K562 (cell line): ENCODE data around the gene ATXN7L1. TPM values are rescaled to one million over a fixed set of nuclear protein-coding genes. Genes with fewer than 3 reads are reported as not detected.

Experiments
- ATAC-seq: fragments of 200-7000 bp; cut with Tn5 transposase; 3 replicates; pipeline ENCODE4 v1.9.1; 2020; ENCODE audit warnings: moderate library complexity
- BruUV-seq: library from RNA; stranded (reverse); fragments of 400-500 nt; replicated peaks from 2 replicates; lab custom pipeline; 2021; lab: Mats Ljungman, UMichigan
- CTCF ChIA-PET: fragments of 300-600 bp; formaldehyde crosslinking; extraction: SDS; loops from one replicate; lab custom pipeline; 2021; ENCODE audit warnings: low intra/inter-chr PET ratio; lab: Yijun Ruan, JAX
- POLR2A ChIA-PET: fragments of 300-600, 350-650 bp; sonication (Branson Sonifier 250); formaldehyde crosslinking; extraction: SDS; loops from one replicate; lab custom pipeline; 2021; ENCODE audit warnings: antibody characterized with exemption, inconsistent platforms; lab: Yijun Ruan, JAX
- DNase-seq, 4 experiments: peaks; one replicate each; pipeline versions ENCODE4 v3.0.0 to v3.0.0-alpha.2; 2011 to 2018; ENCODE audit warnings: low spot score in 3 of 4, mixed read lengths in 3 of 4; ENCODE audit errors: extremely low read depth in 1 of 4
- FAIRE-seq: peaks from 2 replicates; lab custom pipeline; 2011; peaks lifted over from hg19 to GRCh38; lab: Jason Lieb, UNC
- H2AFZ ChIP-seq: 2 replicates; pipeline ENCODE4 v1.6.0; 2011; ENCODE audit warnings: low read depth, low read length, control low read depth, inconsistent platforms
- H3K27ac ChIP-seq: fragments of 200-600 bp; 3 replicates; pipeline ENCODE4 v1.8.0; 2011; ENCODE audit warnings: low read depth, mild to moderate bottlenecking, control low read depth, inconsistent platforms, low read length, moderate library complexity, mixed read lengths; ENCODE audit errors: extremely low read depth
- H3K27me3 ChIP-seq, 2 experiments: fragments of 300-600 bp in 1 of 2; 2 replicates in 1 of 2; 3 replicates in 1 of 2; pipeline versions ENCODE4 v1.6.0 to v1.8.0; 2011; ENCODE audit warnings: inconsistent platforms in 2 of 2, low read length in 2 of 2, mild to moderate bottlenecking in 1 of 2, mixed read lengths in 1 of 2, moderate library complexity in 1 of 2; ENCODE audit not compliant: control insufficient read depth in 2 of 2, insufficient read depth in 2 of 2
- H3K36me3 ChIP-seq: fragments of 300-600 bp; 3 replicates; pipeline ENCODE4 v1.8.0; 2011; ENCODE audit warnings: mild to moderate bottlenecking, low read length, inconsistent platforms; ENCODE audit not compliant: control insufficient read depth, insufficient read depth
- H3K4me1 ChIP-seq, 2 experiments: fragments of 200-600 bp in 1 of 2; replicated peaks in 1 of 2; 2 replicates in 1 of 2; 3 replicates in 1 of 2; pipeline versions ENCODE4 v1.5.1 to v1.8.0; 2011; ENCODE audit warnings: inconsistent platforms in 2 of 2, low read length in 2 of 2, mild to moderate bottlenecking in 1 of 2, mixed read lengths in 1 of 2, moderate library complexity in 1 of 2; ENCODE audit not compliant: control insufficient read depth in 2 of 2, insufficient read depth in 2 of 2
- H3K4me2 ChIP-seq: 2 replicates; pipeline ENCODE4 v1.6.1; 2011; ENCODE audit warnings: low read length, control low read depth, inconsistent platforms, mixed read lengths; ENCODE audit not compliant: insufficient read depth
- H3K4me3 ChIP-seq: fragments of 200-600 bp; sonication (generic), shearing (Covaris generic); 2 replicates; pipeline ENCODE4 v1.5.1; 2016; ENCODE audit warnings: control low read depth, inconsistent platforms
- H3K79me2 ChIP-seq: fragments of 200-600 bp; 3 replicates; pipeline ENCODE4 v1.8.0; 2011; ENCODE audit warnings: low read length, inconsistent platforms; ENCODE audit not compliant: control insufficient read depth, insufficient read depth
- H3K9ac ChIP-seq, 2 experiments: 2 replicates each; pipeline versions ENCODE4 v1.6.0 to v1.6.1; 2011; ENCODE audit warnings: low read depth in 2 of 2, low read length in 2 of 2, control low read depth in 1 of 2, inconsistent platforms in 1 of 2, mild to moderate bottlenecking in 1 of 2, mixed read lengths in 1 of 2; ENCODE audit not compliant: insufficient read depth in 1 of 2
- H3K9me1 ChIP-seq: one replicate; pipeline ENCODE4 v1.6.0; 2011; ENCODE audit warnings: inconsistent platforms, mild to moderate bottlenecking, low read length, moderate library complexity; ENCODE audit not compliant: control insufficient read depth, insufficient read depth
- H3K9me3 ChIP-seq: replicated peaks from 2 replicates; pipeline ENCODE4 v1.5.1; 2011; ENCODE audit warnings: low read depth, low read length, inconsistent platforms; ENCODE audit not compliant: control insufficient read depth, insufficient read depth
- H4K20me1 ChIP-seq: replicated peaks from 2 replicates; pipeline ENCODE4 v1.6.1; 2011; ENCODE audit warnings: low read length, inconsistent platforms, mixed read lengths; ENCODE audit not compliant: control insufficient read depth, insufficient read depth
- DACH1 ChIP-seq: fragments of 450-650 bp; IDR thresholded peaks from 2 replicates; pipeline ENCODE4 v1.6.1; 2018; ENCODE audit not compliant: partially characterized antibody
- FOXM1 ChIP-seq, 2 experiments: fragments of 450-650 bp in 1 of 2; sonication (generic) in 1 of 2; formaldehyde crosslinking in 1 of 2; IDR thresholded peaks; 2 replicates each; pipeline versions ENCODE4 v1.6.1 to v1.9.0; 2017 to 2022; ENCODE audit warnings: low read depth in 2 of 2, mild to moderate bottlenecking in 2 of 2, missing genetic modification reagents in 1 of 2, moderate library complexity in 1 of 2
- HMG20A ChIP-seq: fragments of 450-650 bp; formaldehyde crosslinking; conservative IDR thresholded peaks from 2 replicates; pipeline ENCODE4 v1.4.0; 2020; ENCODE audit warnings: mild to moderate bottlenecking, mixed read lengths
- HOMEZ ChIP-seq: fragments of 250-450 bp; sonication (Bioruptor Pico); IDR thresholded peaks from 2 replicates; pipeline ENCODE4 v1.4.0; 2020; ENCODE audit warnings: mild to moderate bottlenecking, moderate library complexity
- LARP7 ChIP-seq: fragments of 450-650 bp; IDR thresholded peaks from 2 replicates; pipeline ENCODE4 v1.6.1; 2016
- MXI1 ChIP-seq: IDR thresholded peaks from 2 replicates; pipeline ENCODE4 v1.6.1; 2011; ENCODE audit warnings: low read depth, mild to moderate bottlenecking, improper control_type of control experiment, low read length
- NFIC ChIP-seq: fragments of 450-650 bp; IDR thresholded peaks from 2 replicates; pipeline ENCODE4 v1.6.1; 2017; ENCODE audit warnings: mild to moderate bottlenecking, inconsistent platforms
- SRF ChIP-seq, 2 experiments: fragments of 250-450, 450-650 bp in 1 of 2; sonication (Bioruptor Pico) in 1 of 2; sonication (generic) in 1 of 2; formaldehyde crosslinking; IDR thresholded peaks; 2 replicates each; pipeline versions ENCODE4 v1.5.0 to v1.5.1; 2020 to 2022; ENCODE audit warnings: mild to moderate bottlenecking in 1 of 2, missing genetic modification reagents in 1 of 2
- STAT5A ChIP-seq: IDR thresholded peaks from 2 replicates; pipeline ENCODE4 v1.6.1; 2012; ENCODE audit warnings: low read length, inconsistent platforms, borderline replicate concordance
- ZFP91 ChIP-seq: sonication (generic); formaldehyde crosslinking; IDR thresholded peaks from 2 replicates; pipeline ENCODE4 v1.8.0; 2022; ENCODE audit warnings: mild to moderate bottlenecking, missing genetic modification reagents
- ZNF589 ChIP-seq: fragments of 200-800 bp; sonication (Bioruptor generic); IDR thresholded peaks from 2 replicates; pipeline ENCODE4 v1.6.1; 2016; ENCODE audit warnings: low read depth, missing genetic modification characterization, missing compliant biosample characterization
- WGBS: fragments of 100-300 bp; shearing (Covaris generic); methylation state at CpG from one replicate; pipeline ENCODE4 v1.1.6; 2016; ENCODE audit warnings: low coverage, mixed read lengths; ENCODE audit not compliant: insufficient coverage; ENCODE audit errors: missing lambda C conversion rate; 5-methylcytosine and 5-hydroxymethylcytosine counted together
- in situ Hi-C: fragments of 300-500 bp; cut with MboI; formaldehyde crosslinking; loops from 4 replicates; pipeline ENCODE4 v1.15.0; 2018; ENCODE audit warnings: inconsistent platforms, mixed read lengths
- intact Hi-C: fragments of 100-400 bp; cut with micrococcal nuclease; formaldehyde crosslinking; loops from 2 replicates; pipeline ENCODE4 v1.14.2; 2022
- polyA plus RNA-seq, 8 experiments: library from polyadenylated mRNA; depleted of rRNA in 4 of 8; stranded (reverse) in 5 of 8; unstranded in 3 of 8; fragments of >200 nt; fragmentation: Nextera tagmentation in 2 of 8; fragmentation: Illumina TruSeq in 1 of 8; extraction: Ambion mirVana in 2 of 8; extraction: Trizol in 1 of 8; gene quantifications; 2 replicates each; pipeline versions ENCODE4 v1.2.1 to v1.2.3, GENCODE V29; 2011 to 2014; ENCODE audit warnings: inconsistent platforms in 1 of 8, missing spikeins in 1 of 8
- total RNA-seq, 7 experiments: library from RNA; depleted of rRNA in 6 of 7; stranded (reverse); fragments of >200 nt in 6 of 7; fragmentation: Illumina TruSeq in 2 of 7; extraction: Trizol in 2 of 7; gene quantifications; 2 replicates each; pipeline versions ENCODE4 v1.2.1 to v1.2.3, GENCODE V29; 2011 to 2021; ENCODE audit warnings: low replicate concordance in 1 of 7
- TF ChIP-seq, protein P1 (sequence below), 2 experiments: IDR thresholded peaks; 2 replicates each; pipeline ENCODE4 v1.6.1; 2012; ENCODE audit warnings: improper control_type of control experiment in 2 of 2, low read depth in 2 of 2, low read length in 2 of 2, borderline replicate concordance in 1 of 2
- TF ChIP-seq, protein P2 (sequence below): fragments of 450-650 bp; IDR thresholded peaks from one replicate; pipeline ENCODE4 v1.6.1; 2018; ENCODE audit warnings: mild to moderate bottlenecking, moderate library complexity; ENCODE audit not compliant: partially characterized antibody
- TF ChIP-seq, protein P3 (sequence below): fragments of 250-450 bp; sonication (Bioruptor Pico); IDR thresholded peaks from 2 replicates; pipeline ENCODE4 v1.8.0; 2021; ENCODE audit warnings: moderate library complexity, mild to moderate bottlenecking, inconsistent platforms

The ATXN7L1 gene
- total and polyA plus RNA-seq, 9 of the 15 experiments (the other 6 are each of a cell fraction or from before 2014, with no cell fraction given): 6.6 to 13.7 (median 10.7) TPM

DNA sequence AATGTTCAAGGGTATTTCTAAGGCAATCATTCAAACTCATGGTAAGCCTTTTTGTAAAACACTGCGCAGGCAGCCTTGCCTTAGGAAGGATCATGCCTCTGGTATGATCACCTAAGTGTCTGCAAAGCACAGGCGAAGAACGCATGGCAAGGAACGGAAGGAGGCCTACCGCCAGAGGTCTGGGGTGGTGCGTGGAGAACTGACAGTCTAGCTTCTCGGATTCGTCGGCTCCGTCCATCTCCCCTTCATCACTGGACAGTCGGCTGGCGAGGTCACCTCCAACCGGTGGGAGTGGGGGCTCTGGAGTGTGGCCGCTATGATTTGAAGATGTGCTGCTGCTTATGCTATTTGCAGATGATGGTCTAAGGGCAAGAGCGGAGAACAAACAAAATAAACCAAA is 252.5 kb downstream of the ATXN7L1 start (continued):
- TF ChIP-seq, protein P1, sequence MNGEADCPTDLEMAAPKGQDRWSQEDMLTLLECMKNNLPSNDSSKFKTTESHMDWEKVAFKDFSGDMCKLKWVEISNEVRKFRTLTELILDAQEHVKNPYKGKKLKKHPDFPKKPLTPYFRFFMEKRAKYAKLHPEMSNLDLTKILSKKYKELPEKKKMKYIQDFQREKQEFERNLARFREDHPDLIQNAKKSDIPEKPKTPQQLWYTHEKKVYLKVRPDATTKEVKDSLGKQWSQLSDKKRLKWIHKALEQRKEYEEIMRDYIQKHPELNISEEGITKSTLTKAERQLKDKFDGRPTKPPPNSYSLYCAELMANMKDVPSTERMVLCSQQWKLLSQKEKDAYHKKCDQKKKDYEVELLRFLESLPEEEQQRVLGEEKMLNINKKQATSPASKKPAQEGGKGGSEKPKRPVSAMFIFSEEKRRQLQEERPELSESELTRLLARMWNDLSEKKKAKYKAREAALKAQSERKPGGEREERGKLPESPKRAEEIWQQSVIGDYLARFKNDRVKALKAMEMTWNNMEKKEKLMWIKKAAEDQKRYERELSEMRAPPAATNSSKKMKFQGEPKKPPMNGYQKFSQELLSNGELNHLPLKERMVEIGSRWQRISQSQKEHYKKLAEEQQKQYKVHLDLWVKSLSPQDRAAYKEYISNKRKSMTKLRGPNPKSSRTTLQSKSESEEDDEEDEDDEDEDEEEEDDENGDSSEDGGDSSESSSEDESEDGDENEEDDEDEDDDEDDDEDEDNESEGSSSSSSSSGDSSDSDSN (IDR thresholded peaks at IDR 0.05; ENCODE audit: borderline replicate concordance in 1 of 2, low read depth in 2 of 2, low read length in 2 of 2): no peak
- no peak for TF ChIP-seq MXI1
- TF ChIP-seq, protein P2, sequence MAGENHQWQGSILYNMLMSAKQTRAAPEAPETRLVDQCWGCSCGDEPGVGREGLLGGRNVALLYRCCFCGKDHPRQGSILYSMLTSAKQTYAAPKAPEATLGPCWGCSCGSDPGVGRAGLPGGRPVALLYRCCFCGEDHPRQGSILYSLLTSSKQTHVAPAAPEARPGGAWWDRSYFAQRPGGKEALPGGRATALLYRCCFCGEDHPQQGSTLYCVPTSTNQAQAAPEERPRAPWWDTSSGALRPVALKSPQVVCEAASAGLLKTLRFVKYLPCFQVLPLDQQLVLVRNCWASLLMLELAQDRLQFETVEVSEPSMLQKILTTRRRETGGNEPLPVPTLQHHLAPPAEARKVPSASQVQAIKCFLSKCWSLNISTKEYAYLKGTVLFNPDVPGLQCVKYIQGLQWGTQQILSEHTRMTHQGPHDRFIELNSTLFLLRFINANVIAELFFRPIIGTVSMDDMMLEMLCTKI: no peak
- TF ChIP-seq HMG20A: no peak
- TF ChIP-seq ZNF589 (CRISPR knock-in tag): no peak
- TF ChIP-seq DACH1: no peak
- TF ChIP-seq, all 486 proteins: peak for 0

DNA sequence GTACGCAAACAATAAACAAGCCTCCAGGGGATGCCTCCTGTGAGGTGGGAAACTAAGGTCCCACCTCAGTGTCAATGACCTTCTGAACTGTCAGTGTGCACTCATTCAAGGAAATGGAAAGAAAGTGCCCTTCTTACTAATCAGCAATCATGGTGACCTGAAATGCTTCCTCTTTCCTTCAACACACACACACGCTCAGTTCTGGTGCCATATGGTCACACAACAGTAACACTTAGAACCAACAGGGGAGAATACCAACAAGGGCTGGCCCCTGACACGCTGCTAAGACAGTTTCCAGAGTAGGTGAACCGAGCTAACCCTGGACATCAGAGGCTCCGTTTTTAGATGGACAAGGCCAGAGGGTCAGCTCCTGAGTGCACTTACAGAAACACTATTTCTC is 253.0 kb downstream of the ATXN7L1 start:
- Histone ChIP-seq H3K27ac (no peak overlapping the region), H3K4me2 (no peak overlapping the region), H3K36me3 (no peaks in the 10 kb centered on the region), H3K27me3 (peaks cover 0 to 20% of the 10 kb centered on the region in 2 experiments; a peak in 1 of 5 replicates), H3K9me3 (no peaks in the 10 kb centered on the region), H4K20me1 (no peaks in the 10 kb centered on the region), H3K4me1 (no peaks in the 10 kb centered on the region; a peak in 1 of 5 replicates), H3K79me2 (no peaks in the 10 kb centered on the region), H2AFZ (no peak overlapping the region), H3K9me1 (no peaks in the 10 kb centered on the region), H3K4me3 (no peak overlapping the region), H3K9ac (no peak overlapping the region)
- BruUV-seq: no TSS peak
- FAIRE-seq (no peak), ATAC-seq (no peak), DNase-seq (no peak)
- intact Hi-C loops: no loop called here
- ChIA-PET CTCF (no interaction called here), POLR2A (interaction anchor here (1.0 kb wide), 1 partner anchor 20 kb away, joined by 3 read pairs; no protein-coding TSS in a partner anchor)
- in situ Hi-C loops: no loop called here
- 28% methylated on average over 5 of the region's 5 CpGs for WGBS
- TF ChIP-seq NFIC (no peak), FOXM1 (IDR thresholded peaks at IDR 0.05; ENCODE audit: low read depth) (no peak), FOXM1 (CRISPR knock-in tag; IDR thresholded peaks at IDR 0.05; ENCODE audit: low read depth) (no peak), STAT5A (no peak), LARP7 (no peak), ZFP91 (CRISPR knock-in tag) (no peak), SRF (CRISPR knock-in tag; IDR thresholded peaks at IDR 0.05) (no peak), HOMEZ (CRISPR knock-in tag) (no peak)
- TF ChIP-seq, protein P3, sequence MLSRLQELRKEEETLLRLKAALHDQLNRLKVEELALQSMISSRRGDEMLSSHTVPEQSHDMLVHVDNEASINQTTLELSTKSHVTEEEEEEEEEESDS: no peak
